Spleen (tissue), 7 donors: ENCODE data around the gene CALHM3.

Experiments used
- CTCF ChIP-seq, 11 experiments: fragments of 200-600 bp in 7 of 11; fragments of 450-650 bp in 4 of 11; sonication (generic) in 4 of 11; IDR thresholded peaks in 8 of 11; conservative IDR thresholded peaks in 3 of 11; 1 replicate in 7 of 11; 2 replicates in 4 of 11; pipeline versions ENCODE4 v1.4.0 to v1.8.0; 2016 to 2021; ENCODE audit warnings: antibody characterized with exemption in 11 of 11, inconsistent platforms in 4 of 11, mild to moderate bottlenecking in 1 of 11
- POLR2A ChIP-seq, 3 donors: fragments of 450-650 bp; IDR thresholded peaks; one replicate each; pipeline ENCODE4 v1.5.1; 2017; ENCODE audit warnings: antibody characterized with exemption in 3 of 3, mild to moderate bottlenecking in 1 of 3
- donor health status: DM: no; HTN: no; CAD: no; lungs with moderate emphysema.
- donor health status: DM: no; HTN: no; CAD: no.
- donor health status: DM: no; HTN: no; CAD: no.

DNA sequence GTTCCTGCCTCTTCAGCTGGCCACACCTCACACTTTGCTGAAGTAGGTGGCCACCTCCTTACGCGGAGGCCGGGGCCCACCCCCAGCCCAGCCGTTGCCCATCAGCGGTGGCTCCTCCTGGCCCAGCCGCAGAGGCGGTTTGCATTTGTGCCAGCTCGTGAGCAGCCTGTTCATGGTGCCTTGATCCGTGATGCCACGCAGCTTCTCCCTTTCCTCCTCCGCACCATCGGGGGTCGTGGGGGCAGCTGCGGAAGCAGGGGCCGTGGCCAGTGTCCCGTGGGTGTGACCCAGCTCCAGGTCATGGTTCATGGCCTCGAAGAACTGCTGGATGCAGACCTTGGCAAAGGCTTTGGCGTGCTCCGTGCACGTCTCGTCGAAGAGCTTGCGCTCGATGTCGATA is 23.8 kb downstream of the CALHM3 start:
- TF ChIP-seq CTCF (IDR thresholded peaks at IDR 0.05 in 8 of 11, conservative IDR thresholded peaks at IDR 0.05 in 3 of 11) = no peak
- no peak for TF ChIP-seq POLR2A (IDR thresholded peaks at IDR 0.05)
